K562 (cell line): ENCODE measurements around the gene ECD. TPM values are rescaled to one million over a fixed set of nuclear protein-coding genes. Genes with fewer than 3 reads are reported as not detected.

Experiments used
- ATAC-seq: fragments of 200-7000 bp; cut with Tn5 transposase; 3 replicates; pipeline ENCODE4 v1.9.1; 2020; ENCODE audit warnings: moderate library complexity
- BruUV-seq: library from RNA; stranded (reverse); fragments of 400-500 nt; replicated peaks from 2 replicates; lab custom pipeline; 2021; lab: Mats Ljungman, UMichigan
- CTCF ChIA-PET: fragments of 300-600 bp; formaldehyde crosslinking; extraction: SDS; loops from one replicate; lab custom pipeline; 2021; ENCODE audit warnings: low intra/inter-chr PET ratio; lab: Yijun Ruan, JAX
- POLR2A ChIA-PET: fragments of 300-600, 350-650 bp; sonication (Branson Sonifier 250); formaldehyde crosslinking; extraction: SDS; loops from one replicate; lab custom pipeline; 2021; ENCODE audit warnings: antibody characterized with exemption, inconsistent platforms; lab: Yijun Ruan, JAX
- DNase-seq, 4 experiments: peaks; one replicate each; pipeline versions ENCODE4 v3.0.0 to v3.0.0-alpha.2; 2011 to 2018; ENCODE audit warnings: low spot score in 3 of 4, mixed read lengths in 3 of 4; ENCODE audit errors: extremely low read depth in 1 of 4
- FAIRE-seq: peaks from 2 replicates; lab custom pipeline; 2011; peaks lifted over from hg19 to GRCh38; lab: Jason Lieb, UNC
- H2AFZ ChIP-seq: 2 replicates; pipeline ENCODE4 v1.6.0; 2011; ENCODE audit warnings: low read depth, low read length, control low read depth, inconsistent platforms
- H3K27ac ChIP-seq: fragments of 200-600 bp; 3 replicates; pipeline ENCODE4 v1.8.0; 2011; ENCODE audit warnings: low read depth, mild to moderate bottlenecking, control low read depth, inconsistent platforms, low read length, moderate library complexity, mixed read lengths; ENCODE audit errors: extremely low read depth
- H3K27me3 ChIP-seq, 2 experiments: fragments of 300-600 bp in 1 of 2; 2 replicates in 1 of 2; 3 replicates in 1 of 2; pipeline versions ENCODE4 v1.6.0 to v1.8.0; 2011; ENCODE audit warnings: inconsistent platforms in 2 of 2, low read length in 2 of 2, mild to moderate bottlenecking in 1 of 2, mixed read lengths in 1 of 2, moderate library complexity in 1 of 2; ENCODE audit not compliant: control insufficient read depth in 2 of 2, insufficient read depth in 2 of 2
- H3K36me3 ChIP-seq: fragments of 300-600 bp; 3 replicates; pipeline ENCODE4 v1.8.0; 2011; ENCODE audit warnings: mild to moderate bottlenecking, low read length, inconsistent platforms; ENCODE audit not compliant: control insufficient read depth, insufficient read depth
- H3K4me1 ChIP-seq, 2 experiments: fragments of 200-600 bp in 1 of 2; replicated peaks in 1 of 2; 2 replicates in 1 of 2; 3 replicates in 1 of 2; pipeline versions ENCODE4 v1.5.1 to v1.8.0; 2011; ENCODE audit warnings: inconsistent platforms in 2 of 2, low read length in 2 of 2, mild to moderate bottlenecking in 1 of 2, mixed read lengths in 1 of 2, moderate library complexity in 1 of 2; ENCODE audit not compliant: control insufficient read depth in 2 of 2, insufficient read depth in 2 of 2
- H3K4me2 ChIP-seq: 2 replicates; pipeline ENCODE4 v1.6.1; 2011; ENCODE audit warnings: low read length, control low read depth, inconsistent platforms, mixed read lengths; ENCODE audit not compliant: insufficient read depth
- H3K4me3 ChIP-seq: fragments of 200-600 bp; sonication (generic), shearing (Covaris generic); 2 replicates; pipeline ENCODE4 v1.5.1; 2016; ENCODE audit warnings: control low read depth, inconsistent platforms
- H3K79me2 ChIP-seq: fragments of 200-600 bp; 3 replicates; pipeline ENCODE4 v1.8.0; 2011; ENCODE audit warnings: low read length, inconsistent platforms; ENCODE audit not compliant: control insufficient read depth, insufficient read depth
- H3K9ac ChIP-seq, 2 experiments: 2 replicates each; pipeline versions ENCODE4 v1.6.0 to v1.6.1; 2011; ENCODE audit warnings: low read depth in 2 of 2, low read length in 2 of 2, control low read depth in 1 of 2, inconsistent platforms in 1 of 2, mild to moderate bottlenecking in 1 of 2, mixed read lengths in 1 of 2; ENCODE audit not compliant: insufficient read depth in 1 of 2
- H3K9me1 ChIP-seq: one replicate; pipeline ENCODE4 v1.6.0; 2011; ENCODE audit warnings: inconsistent platforms, mild to moderate bottlenecking, low read length, moderate library complexity; ENCODE audit not compliant: control insufficient read depth, insufficient read depth
- H3K9me3 ChIP-seq: replicated peaks from 2 replicates; pipeline ENCODE4 v1.5.1; 2011; ENCODE audit warnings: low read depth, low read length, inconsistent platforms; ENCODE audit not compliant: control insufficient read depth, insufficient read depth
- H4K20me1 ChIP-seq: replicated peaks from 2 replicates; pipeline ENCODE4 v1.6.1; 2011; ENCODE audit warnings: low read length, inconsistent platforms, mixed read lengths; ENCODE audit not compliant: control insufficient read depth, insufficient read depth
- PRDM10 ChIP-seq: fragments of 450-650 bp; IDR thresholded peaks from 2 replicates; pipeline ENCODE4 v1.6.1; 2018; ENCODE audit not compliant: partially characterized antibody
- TAF9B ChIP-seq: fragments of 450-650 bp; IDR thresholded peaks from 2 replicates; pipeline ENCODE4 v1.6.1; 2018; ENCODE audit warnings: mild to moderate bottlenecking; ENCODE audit not compliant: partially characterized antibody
- ZNF121 ChIP-seq: sonication (generic); formaldehyde crosslinking; conservative IDR thresholded peaks from 2 replicates; pipeline ENCODE4 v1.8.0; 2022; ENCODE audit warnings: missing genetic modification reagents
- WGBS: fragments of 100-300 bp; shearing (Covaris generic); methylation state at CpG from one replicate; pipeline ENCODE4 v1.1.6; 2016; ENCODE audit warnings: low coverage, mixed read lengths; ENCODE audit not compliant: insufficient coverage; ENCODE audit errors: missing lambda C conversion rate; 5-methylcytosine and 5-hydroxymethylcytosine counted together
- in situ Hi-C: fragments of 300-500 bp; cut with MboI; formaldehyde crosslinking; loops from 4 replicates; pipeline ENCODE4 v1.15.0; 2018; ENCODE audit warnings: inconsistent platforms, mixed read lengths
- intact Hi-C: fragments of 100-400 bp; cut with micrococcal nuclease; formaldehyde crosslinking; loops from 2 replicates; pipeline ENCODE4 v1.14.2; 2022
- polyA plus RNA-seq, 8 experiments: library from polyadenylated mRNA; depleted of rRNA in 4 of 8; stranded (reverse) in 5 of 8; unstranded in 3 of 8; fragments of >200 nt; fragmentation: Nextera tagmentation in 2 of 8; fragmentation: Illumina TruSeq in 1 of 8; extraction: Ambion mirVana in 2 of 8; extraction: Trizol in 1 of 8; gene quantifications; 2 replicates each; pipeline versions ENCODE4 v1.2.1 to v1.2.3, GENCODE V29; 2011 to 2014; ENCODE audit warnings: inconsistent platforms in 1 of 8, missing spikeins in 1 of 8
- total RNA-seq, 7 experiments: library from RNA; depleted of rRNA in 6 of 7; stranded (reverse); fragments of >200 nt in 6 of 7; fragmentation: Illumina TruSeq in 2 of 7; extraction: Trizol in 2 of 7; gene quantifications; 2 replicates each; pipeline versions ENCODE4 v1.2.1 to v1.2.3, GENCODE V29; 2011 to 2021; ENCODE audit warnings: low replicate concordance in 1 of 7

Gene ECD
- total and polyA plus RNA-seq, 9 of the 15 experiments (the other 6 are each of a cell fraction or from before 2014, with no cell fraction given), result 33.5 to 79.9 (median 53.2) TPM

DNA sequence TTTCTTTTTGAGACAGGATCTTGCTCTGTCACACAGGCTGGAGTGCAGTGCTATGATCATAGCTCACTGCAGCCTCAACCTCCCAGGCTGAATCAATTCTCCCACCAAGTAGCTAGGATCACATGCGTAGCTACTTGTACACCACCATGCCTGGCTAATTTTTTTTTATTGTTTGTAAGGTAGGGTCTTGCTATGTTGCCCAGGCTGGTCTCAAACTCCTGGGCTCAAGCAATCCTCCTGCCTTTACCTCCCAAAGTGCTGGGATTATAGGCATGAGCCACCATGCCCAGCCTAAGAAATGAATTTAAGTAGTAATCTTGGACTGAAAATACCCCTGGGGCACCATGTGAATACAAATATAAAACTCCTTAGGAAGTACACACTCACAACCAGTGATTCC, 51.8 kb downstream of the ECD start:
- no peak for FAIRE-seq
- H3K27me3 ChIP-seq, result no peaks in the 10 kb centered on the region
- CTCF ChIA-PET, result no interaction called here
- H3K27ac ChIP-seq, result no peak overlapping the region
- no peak overlapping the region for H2AFZ ChIP-seq
- H3K4me3 ChIP-seq, result no peak overlapping the region
- WGBS, result 100% methylated on average over 1 of the region's 1 CpG
- H4K20me1 ChIP-seq, result no peaks in the 10 kb centered on the region
- ATAC-seq, result no peak
- no peak overlapping the region for H3K9ac ChIP-seq
- no peak for DNase-seq
- POLR2A ChIA-PET, result interaction anchor here (0.5 to 1.8 kb wide), 4 partner anchors 10 to 660 kb away, joined by 3 to 5 read pairs (median 3); partner anchors contain the start of gene P4HA1
- H3K4me2 ChIP-seq, result no peak overlapping the region
- H3K79me2 ChIP-seq, result no peaks in the 10 kb centered on the region
- TF ChIP-seq ZNF121 (CRISPR knock-in tag), result peak; percentile 57
- TF ChIP-seq TAF9B, result no peak
- no peak for TF ChIP-seq PRDM10
- no TSS peak for BruUV-seq
- H3K4me1 ChIP-seq, result peaks cover 3 to 13% of the 10 kb centered on the region in 2 experiments; a peak in 3 of 5 replicates
- peaks cover 17% of the 10 kb centered on the region; the same call in 1 of the 3 replicates for H3K36me3 ChIP-seq
- in situ Hi-C loops (no loop called here), intact Hi-C loops (no loop called here)
- no peaks in the 10 kb centered on the region for H3K9me3 ChIP-seq
- no peaks in the 10 kb centered on the region for H3K9me1 ChIP-seq
